Lower leg skin (tissue), 4 donors: Measurements from ENCODE around the gene RHBG. TPM values are rescaled to one million over a fixed set of nuclear protein-coding genes. Genes with fewer than 3 reads are reported as not detected.

Experiments
- DNase-seq, 2 donors: peaks; one replicate each; pipeline ENCODE4 v3.0.0-alpha.2; 2019; ENCODE audit warnings: low spot score in 2 of 2
- H3K4me3 ChIP-seq: fragments of 200-600 bp; sonication (generic); 2 replicates; pipeline ENCODE4 v1.5.1; 2017; ENCODE audit warnings: mild to moderate bottlenecking, low read depth; ENCODE audit not compliant: poor library complexity, severe bottlenecking
- POLR2A ChIP-seq, 2 donors: fragments of 450-650 bp; IDR thresholded peaks; one replicate each; pipeline ENCODE4 v1.6.1; 2016 to 2017; ENCODE audit warnings: antibody characterized with exemption in 2 of 2, mild to moderate bottlenecking in 1 of 2, moderate library complexity in 1 of 2
- WGBS, 2 donors: methylation state at CpG; one replicate each; pipeline ENCODE4 v1.1.5; 2018; 5-methylcytosine and 5-hydroxymethylcytosine counted together
- intact Hi-C: fragments of 100-400 bp; cut with DNase I; formaldehyde crosslinking; loops from one replicate; pipeline ENCODE4 v1.15.0; 2023; ENCODE audit warnings: low total_unique reads
- total RNA-seq, 4 donors: library from RNA; depleted of rRNA; stranded (reverse); fragments of >200 nt; gene quantifications; one replicate each; pipeline ENCODE4 v1.1.0, GENCODE V29; 2016
- TF ChIP-seq, protein P1 (sequence below), 3 donors: fragments of 450-650 bp; IDR thresholded peaks; one replicate each; pipeline ENCODE4 v1.5.1; 2016; ENCODE audit warnings: antibody characterized with exemption in 3 of 3, mild to moderate bottlenecking in 3 of 3, moderate library complexity in 2 of 3

Gene RHBG
- total RNA-seq, 4 donors from 2014 or later = 3.5 to 14.2 (median 9.3) TPM

- no peak for DNase-seq
- no peak overlapping the region for H3K4me3 ChIP-seq
Measured at GRCh38 chr1:156373546-156373945, 4.5 kb downstream of the RHBG start.

GRCh38 chr1:156376146-156376545 is 7.1 kb downstream of the RHBG start:
- WGBS, 2 donors = 84 to 94% methylated on average over 2 of the region's 2 CpGs
- no peak for DNase-seq
- H3K4me3 ChIP-seq = no peak overlapping the region
- intact Hi-C loops = no loop called here
- TF ChIP-seq POLR2A (IDR thresholded peaks at IDR 0.05) = no peak
- TF ChIP-seq, protein P1, sequence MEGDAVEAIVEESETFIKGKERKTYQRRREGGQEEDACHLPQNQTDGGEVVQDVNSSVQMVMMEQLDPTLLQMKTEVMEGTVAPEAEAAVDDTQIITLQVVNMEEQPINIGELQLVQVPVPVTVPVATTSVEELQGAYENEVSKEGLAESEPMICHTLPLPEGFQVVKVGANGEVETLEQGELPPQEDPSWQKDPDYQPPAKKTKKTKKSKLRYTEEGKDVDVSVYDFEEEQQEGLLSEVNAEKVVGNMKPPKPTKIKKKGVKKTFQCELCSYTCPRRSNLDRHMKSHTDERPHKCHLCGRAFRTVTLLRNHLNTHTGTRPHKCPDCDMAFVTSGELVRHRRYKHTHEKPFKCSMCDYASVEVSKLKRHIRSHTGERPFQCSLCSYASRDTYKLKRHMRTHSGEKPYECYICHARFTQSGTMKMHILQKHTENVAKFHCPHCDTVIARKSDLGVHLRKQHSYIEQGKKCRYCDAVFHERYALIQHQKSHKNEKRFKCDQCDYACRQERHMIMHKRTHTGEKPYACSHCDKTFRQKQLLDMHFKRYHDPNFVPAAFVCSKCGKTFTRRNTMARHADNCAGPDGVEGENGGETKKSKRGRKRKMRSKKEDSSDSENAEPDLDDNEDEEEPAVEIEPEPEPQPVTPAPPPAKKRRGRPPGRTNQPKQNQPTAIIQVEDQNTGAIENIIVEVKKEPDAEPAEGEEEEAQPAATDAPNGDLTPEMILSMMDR (IDR thresholded peaks at IDR 0.05) = no peak

More at GRCh38 chr1:156373546-156373945, 4.5 kb downstream of the RHBG start:
- intact Hi-C loops = no loop called here
- TF ChIP-seq POLR2A (IDR thresholded peaks at IDR 0.05) = no peak
- TF ChIP-seq, protein P1 (IDR thresholded peaks at IDR 0.05) = no peak

DNA sequence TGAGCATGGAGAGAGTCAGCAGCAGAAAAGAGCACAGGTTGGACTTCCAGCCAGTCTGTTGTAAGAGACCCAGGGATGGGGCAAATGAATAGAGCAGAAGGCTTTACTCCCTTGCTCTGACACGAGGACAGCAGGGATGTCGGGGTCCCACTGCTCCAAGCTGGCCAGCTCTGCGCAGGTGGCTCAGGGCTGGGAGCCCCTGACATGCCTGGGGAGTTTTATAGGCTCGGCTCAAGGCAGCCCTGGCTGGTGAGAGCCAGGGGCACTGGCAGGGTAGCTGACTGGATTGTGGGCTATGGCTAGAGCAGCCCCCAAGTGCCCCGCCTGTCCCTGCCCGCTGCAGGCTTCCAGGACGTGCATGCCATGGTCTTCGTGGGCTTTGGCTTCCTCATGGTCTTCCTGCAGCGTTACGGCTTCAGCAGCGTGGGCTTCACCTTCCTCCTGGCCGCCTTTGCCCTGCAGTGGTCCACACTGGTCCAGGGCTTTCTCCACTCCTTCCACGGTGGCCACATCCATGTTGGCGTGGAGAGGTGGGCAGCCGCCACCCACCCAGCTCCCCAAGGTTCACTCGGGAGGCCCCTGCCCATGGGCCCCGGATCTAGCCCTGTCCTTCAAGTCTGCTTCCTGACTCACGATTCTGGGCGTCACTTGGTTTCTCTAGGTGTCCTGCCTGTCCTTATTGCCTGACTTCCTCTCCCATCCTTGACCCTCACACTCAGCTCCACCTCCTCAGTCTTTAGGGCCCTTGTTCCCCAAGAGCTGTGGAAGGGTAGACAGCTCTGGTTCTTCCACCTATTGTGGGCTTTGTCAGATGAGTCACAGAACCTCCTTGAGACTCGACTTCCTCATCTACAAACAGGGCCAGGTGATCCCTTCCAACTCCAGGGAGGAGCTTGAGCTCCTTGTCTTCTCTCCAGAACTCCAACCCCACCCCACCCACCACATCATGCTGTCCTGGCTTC is 8.2 kb downstream of the RHBG start:
- TF ChIP-seq POLR2A (IDR thresholded peaks at IDR 0.05) = no peak
- TF ChIP-seq, protein P1 (IDR thresholded peaks at IDR 0.05) = no peak
- intact Hi-C loops = no loop called here
- 83 to 84% methylated on average over 19 of the region's 20 CpGs for WGBS, 2 donors
- H3K4me3 ChIP-seq = no peak overlapping the region
- no peak for DNase-seq

DNA sequence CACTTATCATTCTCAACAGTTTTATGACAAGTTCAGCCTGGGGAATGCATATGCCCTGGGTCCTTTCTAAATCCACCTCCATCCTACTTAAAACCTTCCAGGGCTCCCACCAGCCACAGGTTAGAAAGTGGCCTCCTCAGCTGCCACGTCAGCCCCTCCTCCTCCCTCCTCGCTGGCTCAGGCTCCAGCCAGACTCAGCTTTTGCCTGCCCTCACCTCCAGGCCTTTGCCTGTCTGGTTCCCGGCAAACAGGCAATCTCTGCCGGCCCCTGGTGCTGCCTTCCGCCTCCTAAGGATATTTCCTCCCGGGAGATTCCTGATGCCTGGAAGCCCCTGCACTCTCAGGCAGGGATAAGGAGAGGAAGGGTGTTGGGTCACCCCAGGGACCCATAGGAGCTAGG is 9.5 kb downstream of the RHBG start:
- no peak for DNase-seq
- no peak for TF ChIP-seq POLR2A (IDR thresholded peaks at IDR 0.05)
- TF ChIP-seq, protein P1 (IDR thresholded peaks at IDR 0.05) = no peak
- intact Hi-C loops = no loop called here
- WGBS, 2 donors = 75 to 84% methylated on average over 6 of the region's 6 CpGs
- no peak overlapping the region for H3K4me3 ChIP-seq

DNA sequence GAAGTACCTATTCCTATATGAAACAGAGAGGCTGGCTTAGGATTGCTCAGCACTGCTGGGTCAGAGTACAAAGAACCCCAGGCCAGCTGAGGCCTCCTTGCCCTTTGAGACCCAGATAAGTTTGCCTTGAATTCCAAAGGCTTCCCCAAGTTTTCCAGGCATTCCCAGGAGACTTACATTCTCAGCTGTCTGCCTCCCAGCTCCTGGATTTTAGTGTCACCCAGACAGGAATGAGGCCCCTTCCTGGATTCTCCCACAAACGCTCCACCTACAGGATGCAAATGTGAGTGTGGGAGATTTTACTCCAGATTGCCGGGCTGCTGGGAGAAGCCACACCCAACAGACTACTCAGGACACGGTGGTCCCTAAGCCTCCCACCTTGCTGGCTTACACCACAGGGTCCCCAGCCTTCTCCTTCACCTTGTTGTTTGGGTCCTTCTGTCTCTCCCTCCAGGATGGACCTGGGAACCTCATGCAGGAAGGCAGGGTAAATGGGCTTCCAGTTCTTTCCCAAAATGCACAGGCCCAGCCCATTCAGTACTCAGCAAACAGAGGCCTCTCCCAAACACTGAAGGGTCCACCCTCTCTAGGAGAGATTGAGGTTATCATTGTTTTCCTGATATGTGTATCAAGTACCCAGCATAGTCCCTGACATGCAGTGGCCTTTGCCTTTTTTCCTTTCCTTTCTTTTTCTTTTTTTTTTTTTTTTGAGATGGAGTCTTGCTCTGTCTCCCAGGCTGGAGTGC is 10.6 kb downstream of the RHBG start:
- DNase-seq = no peak
- no peak overlapping the region for H3K4me3 ChIP-seq
- 41 to 43% methylated on average over 3 of the region's 3 CpGs for WGBS, 2 donors
- TF ChIP-seq, protein P1 (IDR thresholded peaks at IDR 0.05) = no peak
- TF ChIP-seq POLR2A (IDR thresholded peaks at IDR 0.05) = no peak
- intact Hi-C loops = no loop called here
